Measurements from ENCODE around the gene HPGDS. TPM values are rescaled to one million over a fixed set of nuclear protein-coding genes. Genes with fewer than 3 reads are reported as not detected.
"Not testable (repeated sequence)": the region's sequence is repeated elsewhere in the genome, so short reads cannot be mapped to it uniquely, and the experiment has no call there.

Gene HPGDS
- total RNA-seq, 1 experiment from 2014 or later, result not detected

GRCh38 chr4:94302191-94302590 is 40.4 kb downstream of the HPGDS start:
- Histone ChIP-seq H3F3A (ENCODE audit: low read length, unreplicated experiment) (no peaks in the 10 kb centered on the region), H3K79me2 (ENCODE audit: low read length) (no peaks in the 10 kb centered on the region), H3K9ac (ENCODE audit: low read length) (no peak overlapping the region), H4K20me1 (ENCODE audit: low read length) (no peaks in the 10 kb centered on the region), H3K4me1 (ENCODE audit: insufficient read depth, low read length) (no peaks in the 10 kb centered on the region), H3K36me3 (ENCODE audit: low read depth, low read length) (no peaks in the 10 kb centered on the region), H3K9me3 (ENCODE audit: low read length) (no peaks in the 10 kb centered on the region), H3K27ac (ENCODE audit: low read length) (no peak overlapping the region), H3K27me3 (ENCODE audit: low read length) (no peaks in the 10 kb centered on the region), H3K4me2 (ENCODE audit: low read length) (no peak overlapping the region), H3K9me2 (replicated peaks; ENCODE audit: low read length) (no peaks in the 10 kb centered on the region), H3K4me3 (ENCODE audit: low read length) (no peak overlapping the region), H2AFZ (ENCODE audit: low read length) (no peak overlapping the region)
- intact Hi-C loops (cut with micrococcal nuclease), result no loop called here
- ATAC-seq (no peak), DNase-seq (no peak)
- TF ChIP-seq CTCF (conservative IDR thresholded peaks at IDR 0.05; ENCODE audit: low read depth, low read length) (no peak), EZH2 (IDR thresholded peaks at IDR 0.05; ENCODE audit: low read length, unreplicated experiment) (no peak), EZH2phosphoT487 (IDR thresholded peaks at IDR 0.05; ENCODE audit: borderline replicate concordance, low read length) (no peak)
- no TSS peak for BruUV-seq (replicated peaks)
- ChIA-PET CTCF (no interaction called here), POLR2A (ENCODE audit: unreplicated experiment) (no interaction called here)

- CTCF ChIA-PET, result no interaction called here
- H3K27me3 ChIP-seq (ENCODE audit: low read length), result no peaks in the 10 kb centered on the region
- no peaks in the 10 kb centered on the region for H3K4me1 ChIP-seq (ENCODE audit: insufficient read depth, low read length)
- no peaks in the 10 kb centered on the region for H3K9me3 ChIP-seq (ENCODE audit: low read length)
- H3F3A ChIP-seq (ENCODE audit: low read length, unreplicated experiment), result no peaks in the 10 kb centered on the region
- DNase-seq, result no peak
- ATAC-seq, result peak; percentile 18; the same call in 1 of the 2 replicates
- H3K9ac ChIP-seq (ENCODE audit: low read length), result no peak overlapping the region
- no peak overlapping the region for H3K4me3 ChIP-seq (ENCODE audit: low read length)
- POLR2A ChIA-PET (ENCODE audit: unreplicated experiment), result no interaction called here
- H3K36me3 ChIP-seq (ENCODE audit: low read depth, low read length), result no peaks in the 10 kb centered on the region
- H3K4me2 ChIP-seq (ENCODE audit: low read length), result no peak overlapping the region
- no TSS peak for BruUV-seq (replicated peaks)
- H3K79me2 ChIP-seq (ENCODE audit: low read length), result no peaks in the 10 kb centered on the region
- no peak overlapping the region for H2AFZ ChIP-seq (ENCODE audit: low read length)
- intact Hi-C loops (cut with micrococcal nuclease), result no loop called here
- no peaks in the 10 kb centered on the region for H4K20me1 ChIP-seq (ENCODE audit: low read length)
- no peak for TF ChIP-seq CTCF (conservative IDR thresholded peaks at IDR 0.05; ENCODE audit: low read depth, low read length)
- no peak for TF ChIP-seq EZH2phosphoT487 (IDR thresholded peaks at IDR 0.05; ENCODE audit: borderline replicate concordance, low read length)
- no peak for TF ChIP-seq EZH2 (IDR thresholded peaks at IDR 0.05; ENCODE audit: low read length, unreplicated experiment)
- no peaks in the 10 kb centered on the region for H3K9me2 ChIP-seq (replicated peaks; ENCODE audit: low read length)
- H3K27ac ChIP-seq (ENCODE audit: low read length), result no peak overlapping the region
These were observed 43.8 kb downstream of the HPGDS start for GRCh38 chr4:94298725-94299252.

- H2AFZ ChIP-seq (ENCODE audit: low read length); H3K9me3 ChIP-seq (ENCODE audit: low read length); CTCF ChIA-PET; DNase-seq; H4K20me1 ChIP-seq (ENCODE audit: low read length); H3K9me2 ChIP-seq (replicated peaks; ENCODE audit: low read length); H3K27ac ChIP-seq (ENCODE audit: low read length); H3K4me1 ChIP-seq (ENCODE audit: insufficient read depth, low read length); intact Hi-C loops (cut with micrococcal nuclease); H3K9ac ChIP-seq (ENCODE audit: low read length); H3K36me3 ChIP-seq (ENCODE audit: low read depth, low read length); ATAC-seq; H3K4me3 ChIP-seq (ENCODE audit: low read length); BruUV-seq (replicated peaks); H3K79me2 ChIP-seq (ENCODE audit: low read length); H3K27me3 ChIP-seq (ENCODE audit: low read length); H3F3A ChIP-seq (ENCODE audit: low read length, unreplicated experiment); H3K4me2 ChIP-seq (ENCODE audit: low read length); POLR2A ChIA-PET (ENCODE audit: unreplicated experiment): not testable (repeated sequence)
These were observed 47.2 kb downstream of the HPGDS start for GRCh38 chr4:94295473-94295872.

- not testable (repeated sequence) for BruUV-seq (replicated peaks); H3K9ac ChIP-seq (ENCODE audit: low read length); DNase-seq
These were observed 48.7 kb downstream of the HPGDS start for GRCh38 chr4:94293981-94294380.

More at GRCh38 chr4:94293981-94294380, 48.7 kb downstream of the HPGDS start:
- H3K9me2 ChIP-seq (replicated peaks; ENCODE audit: low read length); intact Hi-C loops (cut with micrococcal nuclease); POLR2A ChIA-PET (ENCODE audit: unreplicated experiment); H3K4me1 ChIP-seq (ENCODE audit: insufficient read depth, low read length); H3K4me3 ChIP-seq (ENCODE audit: low read length); CTCF ChIA-PET; H3K79me2 ChIP-seq (ENCODE audit: low read length); H3K36me3 ChIP-seq (ENCODE audit: low read depth, low read length); H2AFZ ChIP-seq (ENCODE audit: low read length); H3F3A ChIP-seq (ENCODE audit: low read length, unreplicated experiment); H3K9me3 ChIP-seq (ENCODE audit: low read length); H3K4me2 ChIP-seq (ENCODE audit: low read length); ATAC-seq; H4K20me1 ChIP-seq (ENCODE audit: low read length); H3K27ac ChIP-seq (ENCODE audit: low read length); H3K27me3 ChIP-seq (ENCODE audit: low read length): not testable (repeated sequence)
